Muscle of leg (tissue), 11 donors: Measurements from ENCODE around the gene GPR39. TPM values are rescaled to one million over a fixed set of nuclear protein-coding genes. Genes with fewer than 3 reads are reported as not detected.
A peak's percentile ranks its signal among the peaks of the same experiment; 100 is the strongest.

Experiments
- DNase-seq: peaks from one replicate; pipeline ENCODE4 v3.0.0; 2013
- H3K27ac ChIP-seq: one replicate; pipeline ENCODE4 v1.5.1; 2013; ENCODE audit warnings: mild to moderate bottlenecking, low read length, control low read depth
- H3K27me3 ChIP-seq: one replicate; pipeline ENCODE4 v1.6.1; 2013; ENCODE audit warnings: low read length; ENCODE audit not compliant: control insufficient read depth, insufficient read depth
- H3K36me3 ChIP-seq: one replicate; pipeline ENCODE4 v1.6.1; 2013; ENCODE audit warnings: low read length; ENCODE audit not compliant: control insufficient read depth, insufficient read depth
- H3K4me1 ChIP-seq: one replicate; pipeline ENCODE4 v1.6.1; 2013; ENCODE audit warnings: low read length; ENCODE audit not compliant: control insufficient read depth, insufficient read depth
- H3K4me3 ChIP-seq: one replicate; pipeline ENCODE4 v1.5.1; 2013; ENCODE audit warnings: low read length, control low read depth
- H3K9me3 ChIP-seq: replicated peaks from 2 replicates; pipeline ENCODE4 v1.6.1; 2013; ENCODE audit warnings: low read depth, low read length; ENCODE audit not compliant: control insufficient read depth
- WGBS: methylation state at CpG from one replicate; pipeline ENCODE4 v1.1.5; 2013; ENCODE audit warnings: missing lambda C conversion rate; ENCODE audit not compliant: insufficient coverage; 5-methylcytosine and 5-hydroxymethylcytosine counted together
- polyA plus RNA-seq, 8 donors: library from polyadenylated mRNA; unstranded; fragments of 120-200 nt; gene quantifications; one replicate each; pipeline versions ENCODE4 v1.2.1 to v1.2.3, GENCODE V29; 2013; ENCODE audit warnings: inconsistent platforms in 1 of 8, low replicate concordance in 1 of 8; ENCODE audit not compliant: insufficient read length in 8 of 8, insufficient read depth in 1 of 8
- total RNA-seq: library from RNA; stranded (reverse); fragments of 120-200 nt; gene quantifications from one replicate; pipeline ENCODE4 v1.2.4, GENCODE V29; 2013

Gene GPR39
- total and polyA plus RNA-seq, 9 donors: 0.07 to 0.88 (median 0.14) TPM

DNA sequence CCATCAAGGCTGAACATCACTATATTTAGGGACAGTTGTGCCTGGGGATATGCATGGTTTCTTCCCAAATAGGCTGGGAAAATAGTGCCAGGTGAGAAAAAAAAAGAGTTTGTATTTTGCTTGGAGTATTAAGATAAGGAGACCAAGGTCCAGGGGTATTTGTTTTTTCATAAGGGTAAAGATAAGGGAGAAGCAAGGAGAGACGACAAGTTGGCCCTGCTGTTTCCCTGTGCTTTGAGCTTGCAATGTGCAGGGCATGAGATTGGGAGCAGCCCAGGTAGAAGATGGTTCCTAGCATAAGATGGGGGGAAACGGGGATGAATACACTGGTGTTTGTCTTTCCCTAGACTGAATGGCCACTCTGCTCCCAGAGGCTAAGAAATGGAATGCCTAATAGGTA lies 8.8 kb upstream of the GPR39 start:
- no peak overlapping the region for H3K4me3 ChIP-seq
- WGBS: 40% methylated on average over 1 of the region's 2 CpGs
- no peak for DNase-seq
- no peaks in the 10 kb centered on the region for H3K36me3 ChIP-seq
- H3K27me3 ChIP-seq: peaks cover 3% of the 10 kb centered on the region
- H3K27ac ChIP-seq: no peak overlapping the region
- no peaks in the 10 kb centered on the region for H3K9me3 ChIP-seq
- H3K4me1 ChIP-seq: no peaks in the 10 kb centered on the region

DNA sequence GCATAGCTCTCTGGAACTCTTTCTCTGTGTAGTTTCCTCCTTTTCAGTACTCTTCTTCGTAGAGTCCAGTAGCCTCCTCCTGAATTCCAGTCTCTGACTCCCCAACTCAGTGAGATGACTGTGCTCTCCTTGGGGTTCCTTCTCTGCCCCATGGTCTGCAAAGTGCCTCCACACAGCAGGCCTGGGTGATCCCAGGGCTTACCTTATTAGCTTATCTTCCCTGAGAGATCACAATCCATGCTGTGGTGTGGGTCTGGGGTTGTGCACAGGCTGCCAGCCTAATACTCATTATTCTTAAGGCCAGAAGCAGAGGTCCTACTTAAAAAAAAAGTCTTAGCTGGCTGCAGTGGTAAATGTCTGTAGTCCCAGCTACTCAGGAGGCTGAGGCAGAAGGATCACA lies 4.6 kb upstream of the GPR39 start:
- H3K27ac ChIP-seq: no peak overlapping the region
- WGBS: 56% methylated on average over 1 of the region's 1 CpG
- no peaks in the 10 kb centered on the region for H3K9me3 ChIP-seq
- no peak overlapping the region for H3K4me3 ChIP-seq
- no peaks in the 10 kb centered on the region for H3K36me3 ChIP-seq
- peaks cover 12% of the 10 kb centered on the region for H3K4me1 ChIP-seq
- H3K27me3 ChIP-seq: peaks cover 14% of the 10 kb centered on the region
- no peak for DNase-seq

DNA sequence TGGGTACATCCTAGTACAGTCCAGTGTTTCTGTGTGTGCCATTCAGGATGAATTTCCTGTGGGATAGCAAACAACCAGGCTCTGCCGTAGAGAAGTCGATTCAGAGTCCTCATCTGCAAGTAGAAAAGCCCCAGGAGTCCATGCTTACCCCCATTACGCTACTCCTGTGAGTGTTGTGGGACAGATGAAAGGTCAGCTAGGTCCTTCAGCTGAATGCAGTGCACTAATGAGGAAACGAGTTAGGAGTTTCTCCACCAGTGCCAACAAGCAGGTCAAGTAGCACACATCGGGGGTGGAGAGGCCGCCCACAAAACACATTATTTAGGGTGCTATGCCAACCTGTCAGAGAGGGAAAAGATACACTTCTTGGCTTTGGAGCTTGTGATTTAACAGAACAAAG lies 2.5 kb upstream of the GPR39 start:
- no peaks in the 10 kb centered on the region for H3K36me3 ChIP-seq

DNA sequence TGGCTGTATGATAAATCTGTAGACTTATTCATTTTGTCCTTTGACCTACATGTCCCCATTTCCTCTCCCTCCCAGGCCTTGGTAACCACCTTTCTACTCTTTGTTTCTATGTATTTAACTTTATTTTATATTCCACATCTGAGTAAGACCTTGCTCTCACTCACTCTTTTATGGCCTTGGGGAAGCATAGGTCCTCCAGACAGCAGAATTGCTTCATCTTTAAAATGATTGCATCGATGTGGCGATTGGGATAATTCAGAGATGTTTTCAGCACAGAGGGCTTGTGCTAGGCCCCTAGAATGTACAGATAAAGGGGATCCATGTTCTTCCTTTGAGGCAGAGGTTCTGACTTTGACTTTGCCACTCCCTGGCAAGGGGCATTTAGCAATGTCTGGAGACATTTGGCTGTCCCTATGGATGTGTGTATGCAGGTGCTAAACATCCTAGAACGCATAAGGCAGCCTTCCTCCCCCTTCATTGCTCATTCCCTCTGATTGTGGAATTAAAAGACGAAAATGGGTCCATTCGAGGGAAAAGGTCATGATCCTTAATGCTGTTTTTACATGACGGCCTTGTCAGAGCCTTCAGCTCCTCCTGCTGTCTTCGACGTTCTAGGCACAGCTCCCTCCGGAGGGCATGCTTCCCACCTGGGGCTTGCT lies 1.2 kb upstream of the GPR39 start:
- H3K27me3 ChIP-seq: peaks cover 20% of the 10 kb centered on the region
- H3K27ac ChIP-seq: no peak overlapping the region
- no peak for DNase-seq
- no peaks in the 10 kb centered on the region for H3K9me3 ChIP-seq
- H3K36me3 ChIP-seq: no peaks in the 10 kb centered on the region
- WGBS: 47% methylated on average over 8 of the region's 9 CpGs
- H3K4me3 ChIP-seq: peak overlapping the region; percentile 56
- peaks cover 12% of the 10 kb centered on the region for H3K4me1 ChIP-seq

More for the DNA sequence above, 2.5 kb upstream of the GPR39 start:
- Histone ChIP-seq H3K27me3 (peaks cover 20% of the 10 kb centered on the region), H3K4me1 (peaks cover 12% of the 10 kb centered on the region), H3K4me3 (no peak overlapping the region), H3K27ac (no peak overlapping the region), H3K9me3 (no peaks in the 10 kb centered on the region)
- WGBS: 100% methylated on average over 2 of the region's 6 CpGs
- no peak for DNase-seq

DNA sequence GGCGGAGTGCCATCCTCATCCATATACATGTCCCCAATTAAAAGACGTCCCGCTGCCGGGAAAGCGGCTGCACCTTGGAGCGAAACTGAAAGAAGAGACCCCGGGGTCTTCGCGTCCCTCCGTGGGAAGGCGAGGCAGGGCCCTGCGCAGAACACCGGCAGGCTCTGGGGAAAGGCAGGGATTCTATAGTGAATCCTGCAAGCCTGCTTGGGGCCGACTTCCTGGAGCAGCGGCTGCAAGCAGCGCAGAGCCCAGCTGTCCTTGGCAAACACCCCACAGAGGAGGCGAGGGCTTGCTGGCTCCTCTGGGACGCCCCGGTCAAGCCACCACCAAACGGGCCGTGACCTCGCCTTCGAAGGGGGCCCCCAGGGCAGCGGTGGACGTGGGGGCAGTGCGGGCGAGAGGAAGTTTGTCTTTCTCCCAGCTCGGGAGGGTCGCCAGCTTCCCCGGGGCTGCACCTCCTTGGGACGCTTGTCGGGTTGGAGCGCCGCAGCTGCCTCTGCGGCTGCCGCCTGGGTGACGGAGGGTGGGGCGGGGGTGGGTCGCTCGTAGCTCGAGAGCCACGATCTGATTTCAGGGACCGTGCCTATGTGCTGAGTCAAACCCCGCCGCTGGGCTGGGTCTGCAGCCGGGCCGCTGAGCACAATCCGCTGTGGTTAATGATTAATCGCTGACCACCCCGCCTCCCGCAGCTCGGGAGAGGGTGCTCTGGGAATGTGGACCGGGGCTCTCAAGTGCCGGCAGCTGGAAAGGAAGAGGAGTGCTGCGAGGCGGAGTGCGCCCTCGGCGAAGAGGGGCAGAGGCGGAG lies 486 bp upstream of the GPR39 start:
- Histone ChIP-seq H3K27ac (peak overlapping the region; percentile 67), H3K27me3 (peaks cover 20% of the 10 kb centered on the region)

DNA sequence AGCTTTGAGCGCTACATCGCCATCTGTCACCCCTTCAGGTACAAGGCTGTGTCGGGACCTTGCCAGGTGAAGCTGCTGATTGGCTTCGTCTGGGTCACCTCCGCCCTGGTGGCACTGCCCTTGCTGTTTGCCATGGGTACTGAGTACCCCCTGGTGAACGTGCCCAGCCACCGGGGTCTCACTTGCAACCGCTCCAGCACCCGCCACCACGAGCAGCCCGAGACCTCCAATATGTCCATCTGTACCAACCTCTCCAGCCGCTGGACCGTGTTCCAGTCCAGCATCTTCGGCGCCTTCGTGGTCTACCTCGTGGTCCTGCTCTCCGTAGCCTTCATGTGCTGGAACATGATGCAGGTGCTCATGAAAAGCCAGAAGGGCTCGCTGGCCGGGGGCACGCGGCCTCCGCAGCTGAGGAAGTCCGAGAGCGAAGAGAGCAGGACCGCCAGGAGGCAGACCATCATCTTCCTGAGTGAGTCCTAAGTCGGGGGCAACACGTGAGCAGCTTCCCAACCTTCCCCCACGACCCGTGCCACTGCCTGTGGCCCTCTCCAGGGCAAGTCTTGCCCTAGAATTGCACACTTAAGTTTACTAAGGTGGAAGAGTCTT lies 928 bp downstream of the GPR39 start:
- peaks cover 18% of the 10 kb centered on the region for H3K27me3 ChIP-seq
- no peak overlapping the region for H3K4me3 ChIP-seq
- H3K4me1 ChIP-seq: peaks cover 12% of the 10 kb centered on the region
- no peak overlapping the region for H3K27ac ChIP-seq
- H3K36me3 ChIP-seq: no peaks in the 10 kb centered on the region
- no peak for DNase-seq
- WGBS: 95% methylated on average over 21 of the region's 30 CpGs
- no peaks in the 10 kb centered on the region for H3K9me3 ChIP-seq

More for the DNA sequence above, 486 bp upstream of the GPR39 start:
- no peaks in the 10 kb centered on the region for H3K36me3 ChIP-seq
- DNase-seq: peak; percentile 72
- H3K4me1 ChIP-seq: peaks cover 12% of the 10 kb centered on the region
- peak overlapping the region; percentile 56 for H3K4me3 ChIP-seq
- WGBS: under 1% methylated on average over 47 of the region's 60 CpGs
- no peaks in the 10 kb centered on the region for H3K9me3 ChIP-seq

DNA sequence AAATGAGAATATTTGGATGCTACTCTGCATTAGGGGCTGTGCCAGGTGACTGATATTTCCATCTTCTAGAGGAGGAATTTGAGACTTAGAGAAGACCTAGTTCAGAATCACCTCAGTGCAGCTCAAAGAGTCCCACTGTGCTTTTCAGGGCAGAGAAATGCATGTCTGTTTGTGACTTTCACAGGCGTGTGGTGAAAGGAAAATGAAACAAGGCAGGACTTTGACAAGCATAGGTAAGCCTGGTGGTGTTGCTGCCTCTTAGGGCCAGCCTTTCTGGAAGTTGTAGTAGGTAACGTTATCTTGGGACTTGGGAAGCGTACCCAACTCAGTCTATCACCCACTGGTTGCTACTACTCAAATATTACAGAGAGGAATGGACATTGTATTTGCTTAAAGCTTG lies 2.6 kb downstream of the GPR39 start:
- no peak overlapping the region for H3K4me3 ChIP-seq

DNA sequence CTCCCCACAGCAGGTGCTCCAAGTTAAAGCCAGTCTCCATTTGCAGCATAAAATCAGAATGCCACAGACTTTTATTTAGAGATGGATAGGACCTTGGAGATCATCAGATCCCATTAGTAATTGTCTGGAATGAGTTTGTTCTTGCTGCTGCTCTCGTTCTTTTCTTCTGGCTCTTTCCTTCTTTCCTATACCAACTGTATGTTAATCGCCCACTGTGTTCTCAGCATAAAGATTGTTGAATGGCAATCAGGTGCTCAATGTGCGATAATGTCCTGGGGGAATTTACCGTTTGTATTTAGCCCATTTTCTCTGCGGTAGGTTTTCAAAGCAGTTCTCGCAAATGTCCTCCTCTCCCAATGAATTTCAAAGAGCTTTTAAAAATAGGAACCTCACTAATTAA lies 3.3 kb downstream of the GPR39 start:
- H3K4me1 ChIP-seq: peaks cover 12% of the 10 kb centered on the region
- H3K27ac ChIP-seq: no peak overlapping the region
- H3K27me3 ChIP-seq: peaks cover 18% of the 10 kb centered on the region
- H3K4me3 ChIP-seq: no peak overlapping the region
- no peak for DNase-seq
- H3K9me3 ChIP-seq: no peaks in the 10 kb centered on the region
- WGBS: no CpG with 5 or more reads among the region's 6 CpGs
- no peaks in the 10 kb centered on the region for H3K36me3 ChIP-seq

More for the DNA sequence above, 2.6 kb downstream of the GPR39 start:
- Histone ChIP-seq H3K27me3 (peaks cover 18% of the 10 kb centered on the region), H3K36me3 (no peaks in the 10 kb centered on the region), H3K9me3 (no peaks in the 10 kb centered on the region), H3K4me1 (peaks cover 12% of the 10 kb centered on the region), H3K27ac (no peak overlapping the region)
- WGBS: 67% methylated on average over 1 of the region's 3 CpGs
- DNase-seq: no peak

DNA sequence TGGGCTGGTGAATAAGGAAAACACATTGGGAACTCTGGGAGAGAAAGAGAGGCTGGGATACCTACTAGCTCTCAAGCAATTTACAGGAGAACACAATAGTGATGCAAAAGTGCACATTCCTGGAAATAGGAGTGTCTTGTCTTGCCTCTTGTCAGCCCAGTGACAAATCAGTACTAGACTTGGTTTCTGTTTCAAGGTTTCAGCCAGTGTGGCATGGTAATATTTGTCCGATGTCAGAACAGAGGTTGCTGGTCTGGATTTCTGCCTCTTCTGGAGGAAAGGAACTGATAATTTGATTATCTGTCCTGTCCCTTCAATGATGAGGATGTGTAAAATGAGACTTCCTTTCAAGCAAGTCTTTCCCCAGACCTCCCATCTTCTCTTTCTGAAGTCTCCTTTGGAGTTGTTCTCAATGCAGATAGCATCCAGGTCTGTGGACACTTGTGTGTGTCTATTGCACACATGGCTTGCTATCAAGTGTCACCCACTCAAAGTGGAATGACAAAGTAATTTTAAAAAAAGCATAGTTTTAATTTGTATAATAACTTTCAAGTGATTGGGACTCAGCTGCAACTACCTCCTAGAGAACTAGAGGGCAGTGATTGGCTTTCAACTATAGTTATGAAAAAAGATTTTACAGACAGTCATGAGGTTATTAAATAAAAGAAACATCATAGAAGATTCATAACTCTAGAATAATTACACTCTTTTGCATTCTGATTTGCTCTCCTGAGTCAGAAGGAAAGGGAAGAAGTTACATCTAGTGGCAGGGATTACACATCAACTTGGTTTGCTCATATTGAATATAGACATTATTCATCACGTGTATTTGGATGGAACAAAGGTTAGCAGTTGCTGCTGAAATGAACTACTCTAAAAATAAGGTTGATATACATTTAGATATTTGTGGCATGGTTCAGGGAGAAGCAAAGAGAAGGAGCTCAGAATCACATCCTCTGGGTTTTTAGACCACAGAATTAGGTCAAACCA lies 4.5 kb downstream of the GPR39 start:
- 100% methylated on average over 1 of the region's 2 CpGs for WGBS
- H3K27ac ChIP-seq: no peak overlapping the region
- no peak overlapping the region for H3K4me3 ChIP-seq
- H3K27me3 ChIP-seq: peaks cover 13% of the 10 kb centered on the region
- H3K9me3 ChIP-seq: no peaks in the 10 kb centered on the region
- H3K4me1 ChIP-seq: peaks cover 5% of the 10 kb centered on the region
- DNase-seq: no peak
- H3K36me3 ChIP-seq: no peaks in the 10 kb centered on the region
